Gastrocnemius medialis (tissue), 4 donors: ENCODE results near the gene GPR55.

Source experiments
- CTCF ChIP-seq, 5 experiments: fragments of 450-650 bp in 3 of 5; fragments of 200-600 bp in 2 of 5; sonication (generic) in 2 of 5; IDR thresholded peaks in 4 of 5; conservative IDR thresholded peaks in 1 of 5; 1 replicate in 4 of 5; 2 replicates in 1 of 5; pipeline ENCODE4 v1.5.1; 2016 to 2019; ENCODE audit warnings: antibody characterized with exemption in 5 of 5, mild to moderate bottlenecking in 3 of 5, moderate library complexity in 3 of 5
- POLR2A ChIP-seq, 2 donors: fragments of 450-650 bp; IDR thresholded peaks; one replicate each; pipeline ENCODE4 v1.6.1; 2017; ENCODE audit warnings: antibody characterized with exemption in 2 of 2, mild to moderate bottlenecking in 2 of 2, moderate library complexity in 2 of 2

GRCh38 chr2:230961091-230961491, 36.0 kb upstream of the GPR55 start:
- TF ChIP-seq CTCF (IDR thresholded peaks at IDR 0.05 in 4 of 5, conservative IDR thresholded peaks at IDR 0.05 in 1 of 5) (no peak), POLR2A (IDR thresholded peaks at IDR 0.05) (no peak)
